SHP77 treated with DMSO at 0.1 percent for 48 hours (cell line): ENCODE results near the gene CD68.

Experiments
- DNase-seq: peaks from one replicate; lab custom pipeline; 2025; lab: John Stamatoyannopoulos, UW

CD68 gene, protein sequence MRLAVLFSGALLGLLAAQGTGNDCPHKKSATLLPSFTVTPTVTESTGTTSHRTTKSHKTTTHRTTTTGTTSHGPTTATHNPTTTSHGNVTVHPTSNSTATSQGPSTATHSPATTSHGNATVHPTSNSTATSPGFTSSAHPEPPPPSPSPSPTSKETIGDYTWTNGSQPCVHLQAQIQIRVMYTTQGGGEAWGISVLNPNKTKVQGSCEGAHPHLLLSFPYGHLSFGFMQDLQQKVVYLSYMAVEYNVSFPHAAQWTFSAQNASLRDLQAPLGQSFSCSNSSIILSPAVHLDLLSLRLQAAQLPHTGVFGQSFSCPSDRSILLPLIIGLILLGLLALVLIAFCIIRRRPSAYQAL

GRCh38 chr17:7579001-7579833 lies at the start of gene CD68:
Gene CD68 (plus strand): TSS chr17:7579638. CDS start chr17:7579678, 40 bp downstream.
- no peak for DNase-seq

DNA sequence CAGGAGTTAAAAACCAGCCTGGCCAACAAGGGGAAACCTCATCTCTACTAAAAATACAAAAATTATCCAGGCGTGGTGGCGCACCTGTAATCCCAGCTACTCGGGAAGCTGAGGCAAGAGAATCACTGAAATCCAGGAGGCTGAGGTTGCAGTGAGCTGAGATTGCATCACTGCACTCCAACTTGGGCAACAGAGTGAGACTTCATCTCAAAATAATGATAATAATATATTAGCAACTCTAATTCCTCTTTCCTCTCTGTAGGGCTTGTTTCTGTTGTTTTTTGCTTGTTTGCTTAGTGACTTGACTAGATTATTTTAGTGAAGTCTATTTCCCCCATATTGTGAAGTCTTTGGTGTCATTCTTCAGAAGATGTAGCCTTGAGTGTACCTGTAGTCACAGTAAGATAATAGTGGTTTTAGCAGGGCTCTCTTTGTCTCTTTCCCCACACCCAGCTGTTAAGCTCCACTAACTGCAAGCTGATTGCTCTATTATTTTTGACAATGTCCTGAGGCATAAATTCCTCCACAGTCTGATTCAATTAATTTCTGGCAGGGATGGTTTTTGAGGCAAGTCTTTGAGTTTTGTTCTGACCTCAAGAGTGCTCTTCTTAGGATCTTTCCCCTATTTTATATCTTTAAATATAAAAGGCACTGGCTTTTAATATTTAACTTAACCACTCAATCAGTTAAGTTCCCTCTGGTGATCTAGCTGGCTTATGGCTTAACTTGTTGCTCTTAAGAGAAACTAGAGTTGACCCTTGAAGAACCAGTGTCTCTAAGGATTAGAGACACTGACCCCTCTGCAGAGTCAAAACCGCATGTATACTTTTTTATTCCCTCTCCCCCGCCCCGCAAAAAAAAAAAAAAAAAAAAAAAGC lies 49.2 kb upstream of the CD68 start:
- DNase-seq: no peak

- no peak for DNase-seq
These were observed 41.4 kb upstream of the CD68 start for GRCh38 chr17:7538050-7538449.

- no peak for DNase-seq
These were observed 40.4 kb upstream of the CD68 start for GRCh38 chr17:7538891-7539545.

GRCh38 chr17:7541074-7541621 lies 38.3 kb upstream of the CD68 start:
- DNase-seq: no peak

- DNase-seq: no peak
These were observed 34.5 kb upstream of the CD68 start for GRCh38 chr17:7544911-7545310.

- no peak for DNase-seq
These were observed 30.6 kb upstream of the CD68 start, which contains the start of gene TNFSF12 for GRCh38 chr17:7548585-7549400. Gene TNFSF12 (plus strand): TSS chr17:7549058. CDS start chr17:7549154, 96 bp downstream.

DNA sequence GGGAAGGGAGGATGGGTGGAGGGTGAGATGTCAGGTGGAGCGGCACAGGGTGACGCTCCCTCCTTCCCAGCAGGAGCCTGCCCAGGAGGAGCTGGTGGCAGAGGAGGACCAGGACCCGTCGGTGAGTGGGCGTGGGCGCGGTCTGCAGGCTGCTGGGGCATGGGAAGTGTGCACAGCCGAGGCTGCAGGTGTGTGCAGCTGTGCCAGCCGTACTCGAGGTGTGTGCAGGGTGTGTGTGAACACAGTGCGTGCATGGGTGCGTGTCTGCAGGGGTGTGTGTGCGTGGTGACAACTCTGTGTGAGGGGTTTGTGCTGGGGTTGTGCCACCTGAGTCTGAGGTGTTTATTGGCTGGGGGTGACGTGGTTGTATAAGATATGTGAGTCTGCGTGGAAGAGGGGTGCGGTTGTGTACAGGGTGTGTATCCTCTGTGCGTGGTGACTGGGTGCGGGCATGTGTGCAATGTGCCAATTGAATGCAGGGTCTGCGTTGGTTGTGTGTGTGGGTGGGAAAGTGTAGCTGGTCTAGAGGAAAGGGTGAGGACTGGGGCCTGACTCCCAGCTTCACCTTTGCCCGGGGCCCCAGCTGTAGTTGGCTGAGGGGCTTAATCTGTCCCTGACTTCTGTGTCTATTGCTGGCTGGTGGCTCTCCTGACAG lies 29.9 kb upstream of the CD68 start:
- DNase-seq: no peak

DNA sequence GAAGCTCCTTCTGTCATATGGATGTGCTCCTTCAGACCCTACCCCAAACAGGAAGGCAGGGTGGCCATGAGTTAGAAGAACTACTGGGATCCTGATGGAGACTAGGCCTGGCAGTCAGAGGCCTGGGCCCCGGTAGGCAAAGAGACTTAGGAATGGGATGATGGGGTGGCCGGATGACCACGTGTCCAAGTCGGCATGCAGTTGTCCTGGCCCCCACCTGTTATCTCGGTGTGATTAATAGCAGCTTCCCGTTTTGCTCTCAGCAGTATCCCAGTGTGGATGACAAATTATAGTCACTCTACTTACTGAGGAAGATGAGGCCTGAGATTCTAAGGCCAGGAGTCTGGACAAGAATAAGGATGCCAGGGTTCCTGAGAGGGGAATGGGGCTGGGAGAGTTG lies 29.1 kb upstream of the CD68 start:
- no peak for DNase-seq

- DNase-seq: no peak
These were observed 28.0 kb upstream of the CD68 start for GRCh38 chr17:7551396-7551795.

GRCh38 chr17:7552621-7553051 lies 26.8 kb upstream of the CD68 start:
- DNase-seq: no peak

GRCh38 chr17:7553356-7553755 lies 26.1 kb upstream of the CD68 start:
- DNase-seq: no peak

GRCh38 chr17:7555320-7555948 lies 24.0 kb upstream of the CD68 start:
- no peak for DNase-seq

GRCh38 chr17:7556627-7557026 lies 22.8 kb upstream of the CD68 start:
- no peak for DNase-seq

GRCh38 chr17:7557147-7557764 lies 22.2 kb upstream of the CD68 start:
- no peak for DNase-seq

GRCh38 chr17:7557775-7558543 lies 21.5 kb upstream of the CD68 start:
- peak; percentile 63 for DNase-seq

GRCh38 chr17:7558544-7559319 lies 20.7 kb upstream of the CD68 start, which contains the start of gene TNFSF13:
Gene TNFSF13 (plus strand): TSS chr17:7558750. CDS start chr17:7559040, 290 bp downstream.
- DNase-seq: no peak
